MM.1S (cell line): ENCODE measurements around the gene ELMO1.

Source experiments
- DNase-seq: peaks from one replicate; pipeline ENCODE4 v3.0.0-alpha.2; 2015
- H2AFZ ChIP-seq: fragments of 300-600 bp; sonication (generic); 2 replicates; pipeline ENCODE4 v1.6.0; 2016; ENCODE audit warnings: antibody characterized with exemption, low read length
- H3F3A ChIP-seq: fragments of 300-600 bp; sonication (generic); 2 replicates; pipeline ENCODE4 v1.6.1; 2016; ENCODE audit warnings: mild to moderate bottlenecking, antibody characterized with exemption, low read length, moderate library complexity, mixed read lengths; ENCODE audit not compliant: insufficient read depth
- H3K27ac ChIP-seq: fragments of 300-600 bp; sonication (generic); 2 replicates; pipeline ENCODE4 v1.5.1; 2016; ENCODE audit warnings: mild to moderate bottlenecking, low read length
- H3K27me3 ChIP-seq: fragments of 300-600 bp; sonication (generic); replicated peaks from 2 replicates; pipeline ENCODE4 v1.6.0; 2016; ENCODE audit warnings: low read length; ENCODE audit not compliant: insufficient read depth
- H3K36me3 ChIP-seq: fragments of 300-600 bp; sonication (generic); replicated peaks from 2 replicates; pipeline ENCODE4 v1.6.1; 2016; ENCODE audit warnings: mild to moderate bottlenecking, low read length, mixed read lengths; ENCODE audit not compliant: insufficient read depth
- H3K4me1 ChIP-seq: fragments of 300-600 bp; sonication (generic); 2 replicates; pipeline ENCODE4 v1.6.1; 2016; ENCODE audit warnings: low read length, mixed read lengths
- H3K4me2 ChIP-seq: fragments of 300-600 bp; sonication (generic); 2 replicates; pipeline ENCODE4 v1.6.0; 2016; ENCODE audit warnings: low read depth, low read length
- H3K4me3 ChIP-seq: fragments of 300-600 bp; sonication (generic); 2 replicates; pipeline ENCODE4 v1.5.1; 2016; ENCODE audit warnings: low read length, mixed read lengths
- H3K79me2 ChIP-seq: fragments of 300-600 bp; sonication (generic); 2 replicates; pipeline ENCODE4 v1.6.1; 2016; ENCODE audit warnings: mixed run types, low read length, mixed read lengths
- H3K9ac ChIP-seq: fragments of 300-600 bp; sonication (generic); 2 replicates; pipeline ENCODE4 v1.6.1; 2016; ENCODE audit warnings: low read length, mixed read lengths
- H3K9me2 ChIP-seq: fragments of 300-600 bp; sonication (generic); replicated peaks from 2 replicates; pipeline ENCODE4 v1.6.1; 2016; ENCODE audit warnings: mild to moderate bottlenecking, low read length, mixed read lengths; ENCODE audit not compliant: insufficient read depth
- H3K9me3 ChIP-seq: fragments of 300-600 bp; sonication (generic); replicated peaks from 2 replicates; pipeline ENCODE4 v1.6.1; 2016; ENCODE audit warnings: mild to moderate bottlenecking, low read length, mixed read lengths; ENCODE audit not compliant: insufficient read depth
- H4K20me1 ChIP-seq: fragments of 300-600 bp; sonication (generic); 2 replicates; pipeline ENCODE4 v1.6.1; 2016; ENCODE audit warnings: mild to moderate bottlenecking, low read length, moderate library complexity, mixed read lengths; ENCODE audit not compliant: insufficient read depth
- EZH2 ChIP-seq: fragments of 300-600 bp; sonication (generic); optimal IDR thresholded peaks from 2 replicates; pipeline ENCODE3; 2017; ENCODE audit warnings: low read depth, mild to moderate bottlenecking, antibody characterized with exemption, low read length, mixed read lengths
- EZH2phosphoT487 ChIP-seq: fragments of 300-600 bp; sonication (generic); IDR thresholded peaks from 2 replicates; pipeline ENCODE4 v1.6.1; 2018; ENCODE audit warnings: antibody characterized with exemption, low read length
- TF ChIP-seq, protein P1 (sequence below): fragments of 300-600 bp; sonication (generic); IDR thresholded peaks from 2 replicates; pipeline ENCODE4 v1.5.1; 2016; ENCODE audit warnings: antibody characterized with exemption, low read length, mixed read lengths

Gene ELMO1

DNA sequence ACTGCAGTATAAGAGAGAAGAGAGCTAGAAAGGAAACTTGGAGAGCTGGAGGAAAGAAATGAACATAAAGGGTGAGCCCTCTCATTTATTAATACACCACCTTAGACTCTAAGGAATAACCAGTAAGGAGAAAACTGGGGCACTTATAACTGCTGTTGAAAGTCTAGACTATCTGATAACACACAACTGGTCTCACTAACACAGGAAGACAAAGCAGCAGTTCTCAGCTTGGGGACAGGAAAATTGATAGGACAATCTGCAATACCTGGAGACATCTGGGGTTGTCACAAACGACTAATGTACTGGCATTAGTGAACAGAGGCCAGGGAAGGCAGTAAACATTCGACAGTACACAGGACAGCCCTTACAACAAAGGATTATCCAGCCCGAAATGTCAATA lies 6.8 kb downstream of the ELMO1 start:
- Histone ChIP-seq H2AFZ (no peak overlapping the region), H3F3A (no peaks in the 10 kb centered on the region), H4K20me1 (no peaks in the 10 kb centered on the region), H3K36me3 (no peaks in the 10 kb centered on the region), H3K9me2 (no peaks in the 10 kb centered on the region), H3K4me1 (no peaks in the 10 kb centered on the region), H3K9me3 (no peaks in the 10 kb centered on the region), H3K27ac (no peak overlapping the region), H3K79me2 (no peaks in the 10 kb centered on the region), H3K4me3 (no peak overlapping the region), H3K27me3 (no peaks in the 10 kb centered on the region), H3K9ac (no peak overlapping the region), H3K4me2 (no peak overlapping the region)
- no peak for DNase-seq
- TF ChIP-seq, protein P1, sequence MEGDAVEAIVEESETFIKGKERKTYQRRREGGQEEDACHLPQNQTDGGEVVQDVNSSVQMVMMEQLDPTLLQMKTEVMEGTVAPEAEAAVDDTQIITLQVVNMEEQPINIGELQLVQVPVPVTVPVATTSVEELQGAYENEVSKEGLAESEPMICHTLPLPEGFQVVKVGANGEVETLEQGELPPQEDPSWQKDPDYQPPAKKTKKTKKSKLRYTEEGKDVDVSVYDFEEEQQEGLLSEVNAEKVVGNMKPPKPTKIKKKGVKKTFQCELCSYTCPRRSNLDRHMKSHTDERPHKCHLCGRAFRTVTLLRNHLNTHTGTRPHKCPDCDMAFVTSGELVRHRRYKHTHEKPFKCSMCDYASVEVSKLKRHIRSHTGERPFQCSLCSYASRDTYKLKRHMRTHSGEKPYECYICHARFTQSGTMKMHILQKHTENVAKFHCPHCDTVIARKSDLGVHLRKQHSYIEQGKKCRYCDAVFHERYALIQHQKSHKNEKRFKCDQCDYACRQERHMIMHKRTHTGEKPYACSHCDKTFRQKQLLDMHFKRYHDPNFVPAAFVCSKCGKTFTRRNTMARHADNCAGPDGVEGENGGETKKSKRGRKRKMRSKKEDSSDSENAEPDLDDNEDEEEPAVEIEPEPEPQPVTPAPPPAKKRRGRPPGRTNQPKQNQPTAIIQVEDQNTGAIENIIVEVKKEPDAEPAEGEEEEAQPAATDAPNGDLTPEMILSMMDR = no peak
- TF ChIP-seq EZH2 = no peak
- no peak for TF ChIP-seq EZH2phosphoT487

DNA sequence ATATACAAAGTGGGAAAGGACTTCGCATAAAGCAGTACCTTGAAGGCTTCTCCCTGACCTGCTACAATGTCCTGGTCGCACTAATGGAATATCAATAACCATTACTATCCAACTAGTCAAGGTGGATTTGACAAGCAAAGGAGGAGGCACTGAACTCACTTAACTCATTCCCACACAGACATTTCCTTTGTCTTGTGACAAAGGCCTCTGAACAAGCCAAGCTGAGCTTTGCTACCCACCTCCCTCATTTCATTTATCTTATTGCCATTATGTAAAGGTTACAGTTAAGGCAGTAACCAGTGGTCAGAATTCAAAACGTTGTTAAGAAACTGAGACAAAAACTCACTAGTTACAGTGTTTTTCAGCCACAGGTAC lies 7.3 kb downstream of the ELMO1 start:
- Histone ChIP-seq H3K4me1 (no peaks in the 10 kb centered on the region), H3K4me3 (no peak overlapping the region), H3K4me2 (no peak overlapping the region), H3K9me3 (no peaks in the 10 kb centered on the region), H3K27me3 (no peaks in the 10 kb centered on the region), H3K36me3 (no peaks in the 10 kb centered on the region), H3K79me2 (no peaks in the 10 kb centered on the region), H4K20me1 (no peaks in the 10 kb centered on the region), H3K27ac (no peak overlapping the region), H3K9ac (no peak overlapping the region), H3K9me2 (no peaks in the 10 kb centered on the region), H2AFZ (no peak overlapping the region), H3F3A (no peaks in the 10 kb centered on the region)
- TF ChIP-seq EZH2 (no peak), EZH2phosphoT487 (no peak)
- TF ChIP-seq, protein P1 = no peak
- DNase-seq = no peak

DNA sequence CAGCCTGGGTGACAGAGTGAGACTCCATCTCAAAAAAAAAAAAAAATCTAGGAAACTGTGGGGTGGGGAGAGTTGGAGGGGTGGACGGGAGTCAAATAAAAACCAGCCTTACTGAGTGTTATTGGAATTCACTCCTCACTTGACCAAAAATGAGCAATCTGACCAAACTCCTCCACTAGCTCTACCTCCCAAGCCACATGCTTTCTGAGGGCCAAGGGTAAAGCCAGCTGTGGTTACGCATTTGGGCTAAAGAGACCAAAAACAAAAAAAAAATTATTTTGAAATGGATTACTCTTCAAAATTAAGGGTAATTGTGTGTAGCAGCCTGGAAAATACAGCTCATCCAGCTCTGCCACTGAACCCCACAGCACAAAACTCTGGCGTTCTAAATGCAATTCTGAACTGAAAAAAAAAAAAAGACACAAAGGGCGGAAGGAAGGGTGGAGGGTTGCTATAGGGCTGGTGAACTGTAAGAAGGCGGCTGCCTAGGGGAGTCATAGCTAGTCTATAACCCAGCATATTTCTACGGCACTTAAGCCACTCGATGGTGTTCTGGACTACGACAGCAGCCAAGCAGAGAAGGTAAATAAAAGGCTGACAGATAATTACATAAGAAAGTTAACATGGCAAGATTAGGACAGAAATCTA lies 7.8 kb downstream of the ELMO1 start:
- TF ChIP-seq EZH2 = no peak
- TF ChIP-seq, protein P1 = no peak
- no peak for TF ChIP-seq EZH2phosphoT487

More for the DNA sequence above, 7.8 kb downstream of the ELMO1 start:
- Histone ChIP-seq H3K9me2 (no peaks in the 10 kb centered on the region), H3K9ac (no peak overlapping the region), H3K36me3 (no peaks in the 10 kb centered on the region), H3K4me1 (no peaks in the 10 kb centered on the region), H3K27me3 (no peaks in the 10 kb centered on the region), H3K79me2 (no peaks in the 10 kb centered on the region), H3K4me2 (no peak overlapping the region), H3K9me3 (no peaks in the 10 kb centered on the region), H3F3A (no peaks in the 10 kb centered on the region), H3K27ac (no peak overlapping the region), H4K20me1 (no peaks in the 10 kb centered on the region), H2AFZ (no peak overlapping the region), H3K4me3 (no peak overlapping the region)
- DNase-seq = no peak
